Hepatocyte (in vitro differentiated cells): ENCODE data around the gene EEF1AKMT1.

Source experiments
- CTCF ChIP-seq: fragments of 200-600 bp; sonication (generic); IDR thresholded peaks from 2 replicates; pipeline ENCODE4 v1.5.1; 2016; ENCODE audit warnings: antibody characterized with exemption, mild to moderate bottlenecking; ENCODE audit not compliant: poor library complexity
- EZH2 ChIP-seq: fragments of 200-600 bp; sonication (generic); IDR thresholded peaks from 2 replicates; pipeline ENCODE4 v1.6.1; 2016; ENCODE audit warnings: antibody characterized with exemption, mild to moderate bottlenecking, borderline replicate concordance
- EZH2phosphoT487 ChIP-seq: fragments of 200-600 bp; sonication (generic); IDR thresholded peaks from one replicate; pipeline ENCODE4 v1.6.1; 2018; ENCODE audit warnings: antibody characterized with exemption, mild to moderate bottlenecking, low read depth, moderate library complexity; ENCODE audit not compliant: unreplicated experiment, severe bottlenecking

GRCh38 chr13:20719783-20720182, 54.0 kb downstream of the EEF1AKMT1 start:
- TF ChIP-seq CTCF = no peak
- TF ChIP-seq EZH2 = no peak
- no peak for TF ChIP-seq EZH2phosphoT487
